HepG2 (cell line): Measurements from ENCODE around the gene CAPN9. TPM values are rescaled to one million over a fixed set of nuclear protein-coding genes. Genes with fewer than 3 reads are reported as not detected.

Experiments used
- ADNP ChIP-seq: sonication (generic); formaldehyde crosslinking; IDR thresholded peaks from 2 replicates; pipeline ENCODE4 v1.4.0; 2020; ENCODE audit warnings: missing genetic modification reagents
- ARHGAP35 ChIP-seq: sonication (generic); formaldehyde crosslinking; IDR thresholded peaks from 2 replicates; pipeline ENCODE4 v1.9.0; 2022; ENCODE audit warnings: mild to moderate bottlenecking, inconsistent platforms, moderate library complexity, missing genetic modification reagents, borderline replicate concordance
- NFIB ChIP-seq: sonication (generic); formaldehyde crosslinking; IDR thresholded peaks from 2 replicates; pipeline ENCODE4 v1.9.0; 2021; ENCODE audit warnings: missing genetic modification reagents, mild to moderate bottlenecking, borderline replicate concordance
- PCBP2 ChIP-seq: fragments of 200-400 bp; formaldehyde crosslinking; optimal IDR thresholded peaks from 2 replicates; pipeline ENCODE3; 2018; ENCODE audit warnings: low read length, low read depth; ENCODE audit not compliant: poor library complexity, severe bottlenecking
- ZNF121 ChIP-seq: sonication (generic); formaldehyde crosslinking; IDR thresholded peaks from 2 replicates; pipeline ENCODE4 v1.5.0; 2020; ENCODE audit warnings: mild to moderate bottlenecking, missing genetic modification reagents
- ZNF180 ChIP-seq: sonication (generic); formaldehyde crosslinking; IDR thresholded peaks from 2 replicates; pipeline ENCODE4 v1.4.0; 2020; ENCODE audit warnings: low read depth, missing genetic modification reagents, borderline replicate concordance
- ZNF234 ChIP-seq: sonication (generic); formaldehyde crosslinking; conservative IDR thresholded peaks from 2 replicates; pipeline ENCODE4 v1.5.1; 2020; ENCODE audit warnings: mild to moderate bottlenecking, missing genetic modification reagents
- ZNF326 ChIP-seq: sonication (generic); formaldehyde crosslinking; IDR thresholded peaks from 2 replicates; pipeline ENCODE4 v1.4.0; 2020; ENCODE audit warnings: missing genetic modification reagents, borderline replicate concordance
- ZNF33A ChIP-seq: sonication (generic); formaldehyde crosslinking; IDR thresholded peaks from 2 replicates; pipeline ENCODE4 v1.5.1; 2020; ENCODE audit warnings: missing genetic modification reagents, mild to moderate bottlenecking, moderate library complexity, borderline replicate concordance
- ZNF557 ChIP-seq: sonication (generic); formaldehyde crosslinking; IDR thresholded peaks from 2 replicates; pipeline ENCODE4 v1.4.0; 2020; ENCODE audit warnings: missing genetic modification reagents
- ZNF570 ChIP-seq: sonication (generic); formaldehyde crosslinking; IDR thresholded peaks from 2 replicates; pipeline ENCODE4 v1.4.0; 2020; ENCODE audit warnings: mild to moderate bottlenecking, missing genetic modification reagents, borderline replicate concordance
- ZNF724P ChIP-seq: sonication (generic); formaldehyde crosslinking; IDR thresholded peaks from 2 replicates; pipeline ENCODE4 v1.8.0; 2022; ENCODE audit warnings: missing genetic modification reagents, borderline replicate concordance
- polyA plus RNA-seq, 8 experiments: library from polyadenylated mRNA; depleted of rRNA in 3 of 8; stranded (reverse) in 7 of 8; unstranded in 1 of 8; fragments of >200 nt; fragmentation: Illumina TruSeq in 4 of 8; extraction: Trizol in 4 of 8; gene quantifications; 2 replicates each; pipeline versions ENCODE4 v1.2.1 to v1.2.3, GENCODE V29; 2011 to 2016; ENCODE audit warnings: low read depth in 4 of 8, missing spikeins in 1 of 8, mixed read lengths in 1 of 8; ENCODE audit not compliant: insufficient read depth in 1 of 8
- total RNA-seq, 5 experiments: library from RNA; depleted of rRNA; stranded (reverse); fragments of >200 nt; fragmentation: Illumina TruSeq; extraction: Trizol; gene quantifications; 2 replicates each; pipeline ENCODE4 v1.2.3, GENCODE V29; 2016; ENCODE audit warnings: low read depth in 1 of 5
- TF ChIP-seq, protein P1 (sequence below): IDR thresholded peaks from 2 replicates; pipeline ENCODE4 v1.4.0; 2020; ENCODE audit warnings: mild to moderate bottlenecking, missing genetic modification reagents
- TF ChIP-seq, protein P2 (sequence below): IDR thresholded peaks from 2 replicates; pipeline ENCODE4 v1.6.1; 2016; ENCODE audit warnings: low read depth, borderline replicate concordance
- TF ChIP-seq, protein P3 (sequence below): sonication (generic); formaldehyde crosslinking; IDR thresholded peaks from 2 replicates; pipeline ENCODE4 v1.8.0; 2022; ENCODE audit warnings: low read depth, missing genetic modification reagents
- TF ChIP-seq, protein P4 (sequence below): sonication (generic); formaldehyde crosslinking; IDR thresholded peaks from 2 replicates; pipeline ENCODE4 v1.4.0; 2020; ENCODE audit warnings: missing genetic modification reagents

Gene CAPN9
- total and polyA plus RNA-seq, 2 of the 13 experiments (the other 11 are each of a cell fraction or from before 2014, with no cell fraction given), result 0.04 to 0.31 TPM

DNA sequence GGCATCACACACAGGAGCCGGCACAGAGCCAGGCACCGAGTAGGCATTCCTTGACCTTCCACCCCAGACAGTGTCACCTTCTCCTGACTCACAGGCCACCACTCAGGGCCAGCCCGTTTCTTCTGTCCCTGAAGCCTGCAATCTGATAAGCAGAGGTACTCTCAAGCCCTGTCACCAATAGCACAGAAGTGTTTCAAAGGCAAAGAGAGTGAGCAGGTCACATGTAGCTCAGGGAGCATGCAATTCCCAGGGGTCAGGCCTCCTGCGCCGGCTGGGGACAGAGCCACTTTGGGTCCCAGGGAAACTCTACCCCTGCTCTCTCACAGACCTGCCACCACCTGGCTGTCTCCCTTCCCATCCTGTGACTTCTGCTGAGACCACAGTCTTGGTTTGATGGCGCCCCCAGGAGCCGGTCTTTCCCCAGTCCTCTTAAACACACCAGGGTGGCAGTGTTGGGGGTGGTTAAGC lies 13.2 kb downstream of the CAPN9 start (continued):
- TF ChIP-seq, protein P1, sequence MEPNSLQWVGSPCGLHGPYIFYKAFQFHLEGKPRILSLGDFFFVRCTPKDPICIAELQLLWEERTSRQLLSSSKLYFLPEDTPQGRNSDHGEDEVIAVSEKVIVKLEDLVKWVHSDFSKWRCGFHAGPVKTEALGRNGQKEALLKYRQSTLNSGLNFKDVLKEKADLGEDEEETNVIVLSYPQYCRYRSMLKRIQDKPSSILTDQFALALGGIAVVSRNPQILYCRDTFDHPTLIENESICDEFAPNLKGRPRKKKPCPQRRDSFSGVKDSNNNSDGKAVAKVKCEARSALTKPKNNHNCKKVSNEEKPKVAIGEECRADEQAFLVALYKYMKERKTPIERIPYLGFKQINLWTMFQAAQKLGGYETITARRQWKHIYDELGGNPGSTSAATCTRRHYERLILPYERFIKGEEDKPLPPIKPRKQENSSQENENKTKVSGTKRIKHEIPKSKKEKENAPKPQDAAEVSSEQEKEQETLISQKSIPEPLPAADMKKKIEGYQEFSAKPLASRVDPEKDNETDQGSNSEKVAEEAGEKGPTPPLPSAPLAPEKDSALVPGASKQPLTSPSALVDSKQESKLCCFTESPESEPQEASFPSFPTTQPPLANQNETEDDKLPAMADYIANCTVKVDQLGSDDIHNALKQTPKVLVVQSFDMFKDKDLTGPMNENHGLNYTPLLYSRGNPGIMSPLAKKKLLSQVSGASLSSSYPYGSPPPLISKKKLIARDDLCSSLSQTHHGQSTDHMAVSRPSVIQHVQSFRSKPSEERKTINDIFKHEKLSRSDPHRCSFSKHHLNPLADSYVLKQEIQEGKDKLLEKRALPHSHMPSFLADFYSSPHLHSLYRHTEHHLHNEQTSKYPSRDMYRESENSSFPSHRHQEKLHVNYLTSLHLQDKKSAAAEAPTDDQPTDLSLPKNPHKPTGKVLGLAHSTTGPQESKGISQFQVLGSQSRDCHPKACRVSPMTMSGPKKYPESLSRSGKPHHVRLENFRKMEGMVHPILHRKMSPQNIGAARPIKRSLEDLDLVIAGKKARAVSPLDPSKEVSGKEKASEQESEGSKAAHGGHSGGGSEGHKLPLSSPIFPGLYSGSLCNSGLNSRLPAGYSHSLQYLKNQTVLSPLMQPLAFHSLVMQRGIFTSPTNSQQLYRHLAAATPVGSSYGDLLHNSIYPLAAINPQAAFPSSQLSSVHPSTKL (CRISPR knock-in tag), result peak; percentile 45; the same call in 1 of the 2 replicates
- TF ChIP-seq ARHGAP35 (CRISPR knock-in tag), result no peak
- TF ChIP-seq NFIB, result no peak
- TF ChIP-seq, protein P2, sequence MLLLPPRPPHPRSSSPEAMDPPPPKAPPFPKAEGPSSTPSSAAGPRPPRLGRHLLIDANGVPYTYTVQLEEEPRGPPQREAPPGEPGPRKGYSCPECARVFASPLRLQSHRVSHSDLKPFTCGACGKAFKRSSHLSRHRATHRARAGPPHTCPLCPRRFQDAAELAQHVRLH (CRISPR knock-in tag), result no peak
- no peak for TF ChIP-seq ZNF326
- TF ChIP-seq, protein P3, sequence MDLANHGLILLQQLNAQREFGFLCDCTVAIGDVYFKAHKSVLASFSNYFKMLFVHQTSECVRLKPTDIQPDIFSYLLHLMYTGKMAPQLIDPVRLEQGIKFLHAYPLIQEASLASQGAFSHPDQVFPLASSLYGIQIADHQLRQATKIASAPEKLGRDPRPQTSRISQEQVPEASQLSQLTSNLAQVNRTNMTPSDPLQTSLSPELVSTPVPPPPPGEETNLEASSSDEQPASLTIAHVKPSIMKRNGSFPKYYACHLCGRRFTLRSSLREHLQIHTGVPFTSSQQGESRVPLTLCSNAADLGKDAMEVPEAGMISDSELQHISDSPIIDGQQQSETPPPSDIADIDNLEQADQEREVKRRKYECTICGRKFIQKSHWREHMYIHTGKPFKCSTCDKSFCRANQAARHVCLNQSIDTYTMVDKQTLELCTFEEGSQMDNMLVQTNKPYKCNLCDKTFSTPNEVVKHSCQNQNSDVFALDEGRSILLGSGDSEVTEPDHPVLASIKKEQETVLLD (CRISPR knock-in tag), result no peak
- TF ChIP-seq PCBP2, result no peak
- TF ChIP-seq ZNF570, result no peak
- TF ChIP-seq, protein P4, sequence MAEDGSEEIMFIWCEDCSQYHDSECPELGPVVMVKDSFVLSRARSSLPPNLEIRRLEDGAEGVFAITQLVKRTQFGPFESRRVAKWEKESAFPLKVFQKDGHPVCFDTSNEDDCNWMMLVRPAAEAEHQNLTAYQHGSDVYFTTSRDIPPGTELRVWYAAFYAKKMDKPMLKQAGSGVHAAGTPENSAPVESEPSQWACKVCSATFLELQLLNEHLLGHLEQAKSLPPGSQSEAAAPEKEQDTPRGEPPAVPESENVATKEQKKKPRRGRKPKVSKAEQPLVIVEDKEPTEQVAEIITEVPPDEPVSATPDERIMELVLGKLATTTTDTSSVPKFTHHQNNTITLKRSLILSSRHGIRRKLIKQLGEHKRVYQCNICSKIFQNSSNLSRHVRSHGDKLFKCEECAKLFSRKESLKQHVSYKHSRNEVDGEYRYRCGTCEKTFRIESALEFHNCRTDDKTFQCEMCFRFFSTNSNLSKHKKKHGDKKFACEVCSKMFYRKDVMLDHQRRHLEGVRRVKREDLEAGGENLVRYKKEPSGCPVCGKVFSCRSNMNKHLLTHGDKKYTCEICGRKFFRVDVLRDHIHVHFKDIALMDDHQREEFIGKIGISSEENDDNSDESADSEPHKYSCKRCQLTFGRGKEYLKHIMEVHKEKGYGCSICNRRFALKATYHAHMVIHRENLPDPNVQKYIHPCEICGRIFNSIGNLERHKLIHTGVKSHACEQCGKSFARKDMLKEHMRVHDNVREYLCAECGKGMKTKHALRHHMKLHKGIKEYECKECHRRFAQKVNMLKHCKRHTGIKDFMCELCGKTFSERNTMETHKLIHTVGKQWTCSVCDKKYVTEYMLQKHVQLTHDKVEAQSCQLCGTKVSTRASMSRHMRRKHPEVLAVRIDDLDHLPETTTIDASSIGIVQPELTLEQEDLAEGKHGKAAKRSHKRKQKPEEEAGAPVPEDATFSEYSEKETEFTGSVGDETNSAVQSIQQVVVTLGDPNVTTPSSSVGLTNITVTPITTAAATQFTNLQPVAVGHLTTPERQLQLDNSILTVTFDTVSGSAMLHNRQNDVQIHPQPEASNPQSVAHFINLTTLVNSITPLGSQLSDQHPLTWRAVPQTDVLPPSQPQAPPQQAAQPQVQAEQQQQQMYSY, result no peak
- no peak for TF ChIP-seq ZNF724P
- TF ChIP-seq ZNF33A (CRISPR knock-in tag), result no peak
- no peak for TF ChIP-seq ZNF234 (CRISPR knock-in tag)
- TF ChIP-seq ADNP, result no peak
- TF ChIP-seq ZNF121 (CRISPR knock-in tag), result no peak
- no peak for TF ChIP-seq ZNF180 (CRISPR knock-in tag)
- no peak for TF ChIP-seq ZNF557 (CRISPR knock-in tag)
